HS-5 (cell line): ENCODE results near the gene PCDHGA1.
"Not testable (repeated sequence)": the region's sequence is repeated elsewhere in the genome, so short reads cannot be mapped to it uniquely, and the experiment has no call there.

Experiments
- DNase-seq: peaks from one replicate; pipeline ENCODE4 v3.0.0-alpha.2; 2012; ENCODE audit warnings: low read depth

PCDHGA1 gene

DNA sequence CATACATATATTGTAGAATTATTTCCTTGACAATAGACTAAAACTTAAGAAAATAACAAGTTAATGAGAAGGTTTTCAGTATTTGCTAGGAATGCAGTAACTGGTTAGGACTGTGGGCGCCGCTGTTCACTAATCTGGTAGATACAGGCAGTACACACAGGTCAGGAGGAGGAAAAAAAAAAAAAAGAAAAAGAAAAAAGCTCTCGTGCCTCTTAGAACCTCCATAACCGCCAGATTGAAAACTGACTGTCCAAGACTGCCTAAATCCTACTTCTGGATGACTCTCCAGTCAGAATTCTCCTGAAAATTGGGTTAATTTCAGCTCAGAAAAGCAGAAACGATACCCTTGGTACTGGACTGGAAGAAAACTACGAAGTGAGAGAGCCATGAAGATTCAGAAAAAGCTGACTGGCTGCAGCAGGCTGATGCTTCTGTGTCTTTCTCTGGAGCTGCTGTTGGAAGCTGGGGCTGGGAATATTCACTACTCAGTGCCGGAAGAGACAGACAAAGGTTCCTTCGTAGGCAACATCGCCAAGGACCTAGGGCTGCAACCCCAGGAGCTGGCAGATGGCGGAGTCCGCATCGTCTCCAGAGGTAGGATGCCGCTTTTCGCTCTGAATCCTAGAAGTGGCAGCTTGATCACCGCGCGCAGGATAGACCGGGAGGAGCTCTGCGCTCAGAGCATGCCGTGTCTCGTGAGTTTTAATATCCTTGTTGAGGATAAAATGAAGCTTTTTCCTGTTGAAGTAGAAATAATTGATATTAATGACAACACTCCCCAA lies at the start of gene PCDHGA1:
Gene PCDHGA1, plus strand, starts transcription at position 216 of the 782 bp plus-strand sequence.
- DNase-seq: peak; percentile 2

GRCh38 chr5:141298376-141298775 lies 31.9 kb upstream of the PCDHGA1 start:
- DNase-seq: no peak

DNA sequence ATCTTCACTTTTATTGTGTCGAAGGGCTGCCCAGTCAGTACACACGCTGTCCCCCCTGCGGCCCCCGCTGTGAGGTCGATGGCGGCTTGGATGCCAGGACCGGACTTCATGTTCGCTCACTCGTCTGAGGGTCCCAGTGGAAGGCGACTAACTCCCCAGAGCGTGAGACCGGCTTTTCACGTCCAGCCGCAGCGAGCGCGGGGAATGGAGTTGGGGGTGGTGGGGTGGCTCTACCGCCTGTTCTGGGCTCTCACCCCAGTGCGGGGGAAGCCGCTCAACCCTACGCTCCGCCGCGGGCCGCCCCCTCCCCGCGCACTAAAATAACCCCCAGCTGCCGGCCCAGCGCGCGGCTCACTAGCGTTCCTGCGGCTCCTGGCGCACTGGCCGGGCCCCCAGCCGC lies 26.6 kb upstream of the PCDHGA1 start, which contains the start of gene SLC25A2:
Gene SLC25A2, minus strand, starts transcription at position 294 of the 400 bp plus-strand sequence. Its CDS starts 184 bp downstream, at position 110.
- no peak for DNase-seq

DNA sequence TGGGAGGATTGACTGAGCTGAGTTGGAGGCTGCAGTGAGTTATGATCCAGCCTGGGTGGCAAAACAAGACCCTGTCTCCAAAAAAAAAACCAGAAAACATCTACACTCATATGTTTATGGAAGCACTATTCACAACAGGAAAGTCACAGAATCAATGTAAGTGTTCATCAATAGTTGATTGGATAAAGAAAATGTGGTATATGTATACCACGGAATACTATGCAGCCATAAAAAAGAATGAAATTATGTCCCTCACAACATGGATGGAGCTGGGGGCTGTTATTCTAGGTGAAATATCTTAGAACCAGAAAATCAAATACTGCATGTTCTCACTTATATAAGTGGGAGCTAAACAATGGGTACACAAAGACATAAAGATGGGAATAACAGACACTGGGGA lies 23.7 kb upstream of the PCDHGA1 start:
- DNase-seq: no peak

DNA sequence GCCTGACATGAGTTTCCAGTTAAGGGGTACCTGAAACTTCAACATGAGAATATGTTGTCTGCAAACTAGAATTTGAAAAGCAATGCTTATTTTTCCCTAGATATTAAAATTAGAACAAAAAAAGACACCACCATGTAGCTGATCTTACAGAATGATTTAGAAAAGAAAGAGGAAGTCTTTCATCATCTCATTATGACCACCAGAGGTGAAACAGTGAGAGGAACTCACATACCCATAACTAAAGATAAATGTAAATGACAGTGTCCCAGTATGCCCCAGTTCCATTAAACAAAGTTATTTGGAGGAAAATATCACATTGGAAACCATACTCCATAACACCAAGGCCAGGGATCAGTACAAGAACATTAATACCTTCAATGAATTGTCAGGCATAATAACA lies 16.6 kb upstream of the PCDHGA1 start:
- DNase-seq: no peak

DNA sequence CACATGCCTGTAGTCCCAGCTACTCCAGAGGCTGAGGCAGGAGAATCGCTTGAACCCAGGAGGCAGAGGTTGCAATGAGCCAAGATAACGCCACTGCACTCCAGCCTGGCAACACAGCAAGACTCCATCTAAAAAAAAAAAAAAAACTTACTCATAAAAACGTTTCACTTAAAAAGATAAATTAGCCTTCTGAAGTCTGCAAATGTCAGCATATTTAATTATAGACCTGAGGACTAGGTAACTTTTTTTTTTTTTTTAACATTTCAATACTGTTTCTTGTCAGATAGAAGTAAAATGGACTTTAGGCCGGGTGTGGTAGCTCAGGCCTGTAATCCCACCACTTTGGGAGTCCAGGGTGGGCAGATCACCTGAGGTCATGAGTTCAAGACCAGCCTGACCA lies 13.4 kb upstream of the PCDHGA1 start:
- DNase-seq: not testable (repeated sequence)

- no peak for DNase-seq
These were observed 11.1 kb upstream of the PCDHGA1 start for GRCh38 chr5:141319202-141319601.

GRCh38 chr5:141319699-141320098 lies 10.6 kb upstream of the PCDHGA1 start:
- DNase-seq: no peak

DNA sequence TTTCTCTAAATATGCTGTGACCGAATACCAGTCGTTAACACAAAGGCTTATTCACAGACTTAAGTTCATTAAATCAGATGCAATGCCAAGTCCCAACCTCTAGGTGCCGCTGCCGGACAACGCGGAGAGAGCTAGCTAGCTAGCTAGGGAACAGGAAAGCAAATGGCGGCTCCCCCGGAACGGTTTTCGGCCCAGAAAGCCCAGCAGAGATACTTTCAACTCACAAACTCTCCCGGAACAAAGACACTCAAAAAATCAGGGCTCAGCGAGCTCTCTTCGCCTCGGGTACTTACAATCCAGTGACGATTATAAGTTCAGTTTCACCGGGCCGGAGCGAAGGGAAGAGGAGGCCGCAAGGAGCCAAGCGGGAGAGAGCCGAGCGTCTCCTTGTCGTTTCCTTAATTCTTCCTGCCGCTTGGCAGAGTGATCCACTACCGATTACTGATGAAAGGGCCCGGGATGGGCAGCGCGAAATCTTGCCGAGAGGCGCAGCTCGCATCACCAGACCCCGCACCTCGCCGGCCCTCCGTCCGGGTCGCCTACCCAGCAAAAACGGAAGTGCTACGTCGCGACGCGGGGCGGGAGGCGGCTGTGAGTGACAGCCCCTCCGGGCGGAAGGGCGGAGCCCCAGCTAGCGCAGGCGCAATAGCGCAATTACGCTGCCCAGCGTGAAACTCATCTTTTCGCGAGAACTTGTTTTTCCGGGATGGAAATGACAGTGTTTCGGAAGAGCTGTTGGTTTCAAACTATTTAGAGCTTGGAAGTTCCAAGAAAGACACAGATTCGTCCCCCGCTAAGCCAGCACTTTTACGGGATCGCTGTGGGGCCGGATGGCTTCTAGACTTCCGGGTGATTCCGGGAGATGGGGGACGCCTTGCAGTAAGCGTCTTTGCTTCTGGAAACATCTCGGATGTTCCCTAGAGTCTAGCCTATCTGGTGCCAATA lies 9.8 kb upstream of the PCDHGA1 start, which contains the start of gene TAF7:
Gene TAF7, minus strand, starts transcription at position 560 of the 945 bp plus-strand sequence. CDS start 740 bp downstream, outside the sequence.
- peak; percentile 18 for DNase-seq

- DNase-seq: no peak
These were observed 8.1 kb upstream of the PCDHGA1 start for GRCh38 chr5:141322261-141322660.

DNA sequence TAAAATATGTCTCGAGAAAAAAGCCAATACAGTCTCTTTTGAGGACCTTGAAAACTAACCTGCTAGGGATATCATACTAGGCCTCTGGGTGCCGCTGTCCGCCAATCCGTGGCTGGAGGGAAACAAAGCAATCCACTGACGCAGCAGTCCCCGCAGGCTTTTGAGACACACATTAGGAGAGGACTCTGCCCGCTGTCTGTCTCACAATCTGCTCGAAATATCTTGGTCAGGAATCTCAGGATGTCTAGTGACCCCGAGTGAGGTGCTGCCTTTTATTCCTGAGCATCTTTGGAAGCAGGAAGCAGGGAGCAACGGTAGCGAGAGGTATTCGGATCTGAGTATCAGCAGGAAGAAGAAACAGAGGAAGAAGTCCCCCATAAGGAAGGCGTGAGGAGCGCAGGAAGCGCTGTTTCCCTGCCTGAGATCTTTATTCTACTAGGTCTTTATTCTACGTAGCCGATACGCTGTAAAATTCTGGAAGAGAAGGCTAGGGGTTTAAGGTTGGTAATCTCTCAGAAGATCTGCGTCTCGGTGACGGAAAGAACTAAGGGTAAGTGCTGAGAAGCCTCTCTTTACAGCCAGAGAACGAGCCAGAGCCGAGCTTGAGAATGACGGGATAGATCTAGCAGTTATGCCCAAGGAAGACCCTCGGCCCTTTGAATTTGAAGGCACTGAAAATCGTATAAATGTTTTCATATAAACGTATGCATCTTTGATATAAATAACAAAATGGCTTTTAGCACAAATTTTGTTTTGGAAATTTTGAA lies 4.0 kb upstream of the PCDHGA1 start:
- no peak for DNase-seq

GRCh38 chr5:141328231-141328630 lies 2.1 kb upstream of the PCDHGA1 start:
- no peak for DNase-seq

DNA sequence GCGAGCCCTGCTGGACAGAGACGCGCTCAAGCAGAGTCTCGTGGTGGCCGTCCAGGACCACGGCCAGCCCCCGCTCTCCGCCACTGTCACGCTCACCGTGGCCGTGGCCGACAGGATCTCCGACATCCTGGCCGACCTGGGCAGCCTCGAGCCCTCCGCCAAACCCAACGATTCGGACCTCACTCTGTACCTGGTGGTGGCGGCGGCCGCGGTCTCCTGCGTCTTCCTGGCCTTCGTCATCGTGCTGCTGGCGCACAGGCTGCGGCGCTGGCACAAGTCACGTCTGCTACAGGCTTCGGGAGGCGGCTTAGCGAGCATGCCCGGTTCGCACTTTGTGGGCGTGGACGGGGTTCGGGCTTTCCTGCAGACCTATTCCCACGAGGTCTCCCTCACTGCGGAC lies 2.3 kb downstream of the PCDHGA1 start:
- DNase-seq: not testable (repeated sequence)

DNA sequence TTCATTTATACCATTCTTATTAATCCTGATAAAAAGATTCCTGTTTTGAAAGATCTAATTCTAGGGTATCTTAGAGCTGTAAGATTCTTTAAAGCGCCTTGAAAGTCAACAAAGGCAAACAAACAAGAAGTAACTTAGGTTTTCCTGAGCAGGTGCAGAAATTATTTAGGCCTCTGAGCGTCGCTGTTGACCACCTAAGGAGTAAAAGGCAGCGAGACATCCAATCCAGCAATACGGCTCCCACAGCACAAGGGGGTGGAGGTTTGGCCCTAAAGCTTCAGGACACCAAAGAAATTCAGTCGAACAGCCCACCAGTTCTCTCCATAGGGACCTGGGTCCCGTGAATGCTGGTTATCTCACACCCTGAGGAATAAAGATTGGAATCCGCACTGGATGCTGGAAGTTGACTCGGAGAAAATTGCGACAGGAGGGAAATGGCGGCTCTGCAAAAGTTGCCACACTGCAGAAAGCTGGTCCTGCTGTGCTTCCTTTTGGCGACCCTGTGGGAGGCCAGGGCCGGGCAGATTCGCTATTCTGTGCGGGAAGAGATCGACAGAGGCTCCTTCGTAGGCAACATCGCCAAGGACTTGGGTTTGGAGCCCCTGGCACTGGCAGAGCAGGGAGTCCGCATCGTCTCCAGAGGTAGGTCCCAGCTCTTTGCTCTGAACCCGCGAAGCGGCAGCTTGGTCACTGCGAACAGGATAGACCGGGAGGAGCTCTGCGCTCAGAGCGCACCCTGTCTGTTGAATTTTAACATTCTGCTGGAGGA lies 8.4 kb downstream of the PCDHGA1 start, which contains the start of gene PCDHGA2:
Gene PCDHGA2, plus strand, starts transcription at position 223 of the 769 bp plus-strand sequence.
- DNase-seq: no peak

GRCh38 chr5:141340781-141341354 lies 10.6 kb downstream of the PCDHGA1 start:
- not testable (repeated sequence) for DNase-seq

GRCh38 chr5:141342773-141343172 lies 12.5 kb downstream of the PCDHGA1 start:
- no peak for DNase-seq

DNA sequence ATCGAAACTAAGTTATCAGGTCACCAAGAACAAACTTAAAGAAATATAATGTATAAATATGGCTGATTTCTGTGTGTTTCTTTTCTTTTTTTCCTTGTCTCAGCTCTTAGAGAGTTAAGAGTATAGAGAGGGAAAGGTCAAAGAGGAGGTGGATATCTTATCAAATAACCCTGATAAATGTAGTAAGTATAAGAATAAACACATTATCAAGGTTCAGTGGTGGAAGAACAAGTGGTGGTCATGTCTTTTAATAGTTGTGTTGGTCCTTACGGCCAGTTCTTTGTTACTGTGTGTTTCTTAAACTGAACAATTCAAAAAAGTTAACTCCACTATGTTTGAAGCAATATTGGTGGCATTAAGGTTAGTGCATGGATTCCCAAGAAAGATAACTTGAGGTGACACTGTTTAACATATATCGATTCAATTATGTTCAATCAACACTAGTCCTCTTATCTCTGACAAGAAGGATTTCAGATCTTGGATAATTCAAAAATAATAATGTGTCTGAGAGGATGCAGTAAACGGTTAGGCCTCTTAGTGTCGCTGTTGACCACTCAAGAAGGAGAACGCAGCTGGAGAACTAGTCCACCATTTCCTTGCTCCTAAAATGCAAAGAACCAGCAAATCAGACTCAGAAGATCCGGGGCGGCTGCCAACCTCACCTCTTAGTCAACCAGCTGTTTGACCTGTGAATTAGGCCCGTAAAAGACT lies 13.1 kb downstream of the PCDHGA1 start, which contains the start of gene PCDHGA3:
Gene PCDHGA3, plus strand, starts transcription at position 588 of the 711 bp plus-strand sequence. CDS start 205 bp downstream, outside the sequence.
- DNase-seq: no peak

DNA sequence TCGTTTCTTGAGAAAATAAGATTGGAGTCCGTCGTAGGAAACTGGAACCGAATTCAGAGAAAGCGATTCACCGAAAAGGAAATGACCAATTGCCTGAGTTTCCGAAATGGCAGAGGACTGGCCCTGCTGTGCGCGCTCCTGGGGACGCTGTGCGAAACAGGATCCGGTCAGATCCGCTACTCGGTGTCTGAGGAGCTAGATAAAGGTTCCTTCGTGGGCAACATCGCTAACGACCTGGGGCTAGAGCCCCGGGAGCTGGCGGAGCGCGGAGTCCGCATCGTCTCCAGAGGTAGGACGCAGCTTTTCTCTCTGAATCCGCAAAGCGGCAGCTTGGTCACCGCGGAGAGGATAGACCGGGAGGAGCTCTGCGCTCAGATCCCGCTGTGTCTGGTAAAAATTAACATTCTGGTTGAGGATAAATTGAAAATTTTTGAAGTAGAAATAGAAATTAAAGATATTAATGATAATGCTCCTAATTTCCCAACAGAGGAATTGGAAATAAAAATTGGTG lies 13.7 kb downstream of the PCDHGA1 start:
- no peak for DNase-seq

- DNase-seq: no peak
These were observed 15.0 kb downstream of the PCDHGA1 start for GRCh38 chr5:141345327-141345726.

- DNase-seq: not testable (repeated sequence)
These were observed 15.7 kb downstream of the PCDHGA1 start for GRCh38 chr5:141346017-141346416.
